GM12864 (cell line): Measurements from ENCODE around the gene CADPS2.

Experiments used
- DNase-seq: peaks from one replicate; pipeline ENCODE4 v3.0.0-alpha.2; 2011; ENCODE audit warnings: low read depth
- H3K4me3 ChIP-seq: 2 replicates; pipeline ENCODE4 v1.5.1; 2011; ENCODE audit warnings: mild to moderate bottlenecking, low read depth, low read length, control low read depth
- CTCF ChIP-seq: IDR thresholded peaks from 2 replicates; pipeline ENCODE4 v1.5.1; 2011; ENCODE audit warnings: low read depth, mild to moderate bottlenecking, moderate library complexity, low read length, control low read depth, inconsistent platforms; ENCODE audit errors: missing control alignments

Gene CADPS2

GRCh38 chr7:122433765-122434164 lies 452.5 kb downstream of the CADPS2 start:
- H3K4me3 ChIP-seq = no peak overlapping the region
- no peak for TF ChIP-seq CTCF
- no peak for DNase-seq

GRCh38 chr7:122430710-122431109 lies 455.6 kb downstream of the CADPS2 start:
- no peak for TF ChIP-seq CTCF
- H3K4me3 ChIP-seq = no peak overlapping the region
- no peak for DNase-seq

GRCh38 chr7:122429926-122430325 lies 456.3 kb downstream of the CADPS2 start:
- no peak for TF ChIP-seq CTCF
- no peak overlapping the region for H3K4me3 ChIP-seq
- no peak for DNase-seq

- no peak for DNase-seq
- H3K4me3 ChIP-seq = no peak overlapping the region
- no peak for TF ChIP-seq CTCF
Observed at GRCh38 chr7:122425731-122426130, 460.5 kb downstream of the CADPS2 start.

GRCh38 chr7:122423591-122423990 lies 462.7 kb downstream of the CADPS2 start:
- no peak for DNase-seq
- TF ChIP-seq CTCF = no peak
- H3K4me3 ChIP-seq = no peak overlapping the region

GRCh38 chr7:122416336-122416735 lies 469.9 kb downstream of the CADPS2 start:
- TF ChIP-seq CTCF = no peak
- no peak overlapping the region for H3K4me3 ChIP-seq
- DNase-seq = no peak

- no peak for DNase-seq
- no peak for TF ChIP-seq CTCF
- no peak overlapping the region for H3K4me3 ChIP-seq
Observed at GRCh38 chr7:122415510-122415909, 470.8 kb downstream of the CADPS2 start.
